Measurements from ENCODE around the gene ACER3.

The ACER3 gene

GRCh38 chr11:76910620-76911414 is 50.1 kb downstream of the ACER3 start:
- Histone ChIP-seq H3K4me2 (ENCODE audit: insufficient read depth, low read length, poor library complexity, severe bottlenecking) (no peak overlapping the region), H2BK120ac (ENCODE audit: low read depth, low read length) (no peak overlapping the region), H3K18ac (ENCODE audit: low read length) (no peak overlapping the region), H2AK5ac (ENCODE audit: low read depth, low read length) (no peak overlapping the region), H2BK12ac (ENCODE audit: low read length) (no peak overlapping the region), H3K23ac (ENCODE audit: low read depth, low read length, poor library complexity) (no peak overlapping the region), H3K9me3 (replicated peaks in 1 of 2; ENCODE audit: control insufficient read depth in 2 of 2, insufficient read depth in 1 of 2, low read depth in 1 of 2, low read length in 2 of 2) (peaks cover 3 to 5% of the 10 kb centered on the region in 2 donors), H3K27me3 (ENCODE audit: control insufficient read depth in 3 of 3, insufficient read depth in 3 of 3, low read depth in 1 of 3, low read length in 3 of 3) (no peaks in the 10 kb centered on the region), H3K4me1 (ENCODE audit: control insufficient read depth in 2 of 2, insufficient read depth in 1 of 2, low read depth in 1 of 2, low read length in 2 of 2) (peaks cover 0 to 7% of the 10 kb centered on the region in 2 donors), H2AFZ (ENCODE audit: low read length) (no peak overlapping the region), H2BK15ac (ENCODE audit: low read length) (no peak overlapping the region), H3K79me1 (ENCODE audit: low read depth, low read length) (no peaks in the 10 kb centered on the region), H3K36me3 (replicated peaks in 1 of 2; ENCODE audit: control insufficient read depth in 2 of 2, insufficient read depth in 2 of 2, low read length in 2 of 2) (no peaks in the 10 kb centered on the region), H4K8ac (ENCODE audit: low read depth, low read length) (no peak overlapping the region), H3K4ac (ENCODE audit: low read length) (no peak overlapping the region), H3K4me3 (ENCODE audit: low read length in 2 of 2) (no peak overlapping the region), H3K9ac (ENCODE audit: low read depth, low read length, poor library complexity) (no peak overlapping the region), H3K27ac (replicated peaks; ENCODE audit: low read length) (no peak overlapping the region), H4K91ac (ENCODE audit: low read depth, low read length, poor library complexity) (no peak overlapping the region), H2BK5ac (ENCODE audit: low read length) (no peak overlapping the region), H3K14ac (ENCODE audit: low read length) (no peak overlapping the region)
- DNase-seq (ENCODE audit: low spot score), result no peak
- WGBS, 2 donors (ENCODE audit: extremely low coverage in 2 of 2, insufficient read length in 2 of 2, insufficient replicate concordance in 1 of 2), result no CpG with 5 or more reads among the region's 9 CpGs

GRCh38 chr11:76911415-76911808 is 50.7 kb downstream of the ACER3 start:
- peaks cover 0 to 7% of the 10 kb centered on the region in 2 donors for H3K4me1 ChIP-seq (ENCODE audit: control insufficient read depth in 2 of 2, insufficient read depth in 1 of 2, low read depth in 1 of 2, low read length in 2 of 2)
- no peak overlapping the region for H3K4ac ChIP-seq (ENCODE audit: low read length)
- no peak overlapping the region for H2BK12ac ChIP-seq (ENCODE audit: low read length)
- H3K4me2 ChIP-seq (ENCODE audit: insufficient read depth, low read length, poor library complexity, severe bottlenecking), result no peak overlapping the region
- no peak for DNase-seq (ENCODE audit: low spot score)
- no peak overlapping the region for H2AK5ac ChIP-seq (ENCODE audit: low read depth, low read length)
- H3K27ac ChIP-seq (replicated peaks; ENCODE audit: low read length), result no peak overlapping the region
- no peak overlapping the region for H3K4me3 ChIP-seq (ENCODE audit: low read length in 2 of 2)
- no peak overlapping the region for H4K8ac ChIP-seq (ENCODE audit: low read depth, low read length)
- no peak overlapping the region for H2AFZ ChIP-seq (ENCODE audit: low read length)
- peaks cover 0 to under 1% of the 10 kb centered on the region in 2 donors for H3K9me3 ChIP-seq (replicated peaks in 1 of 2; ENCODE audit: control insufficient read depth in 2 of 2, insufficient read depth in 1 of 2, low read depth in 1 of 2, low read length in 2 of 2)
- no peak overlapping the region for H2BK15ac ChIP-seq (ENCODE audit: low read length)
- H3K14ac ChIP-seq (ENCODE audit: low read length), result no peak overlapping the region
- no CpG with 5 or more reads among the region's 1 CpG for WGBS, 2 donors (ENCODE audit: extremely low coverage in 2 of 2, insufficient read length in 2 of 2, insufficient replicate concordance in 1 of 2)
- H2BK5ac ChIP-seq (ENCODE audit: low read length), result no peak overlapping the region
- H3K79me1 ChIP-seq (ENCODE audit: low read depth, low read length), result no peaks in the 10 kb centered on the region
- H3K27me3 ChIP-seq (ENCODE audit: control insufficient read depth in 3 of 3, insufficient read depth in 3 of 3, low read depth in 1 of 3, low read length in 3 of 3), result no peaks in the 10 kb centered on the region
- H3K36me3 ChIP-seq (replicated peaks in 1 of 2; ENCODE audit: control insufficient read depth in 2 of 2, insufficient read depth in 2 of 2, low read length in 2 of 2), result no peaks in the 10 kb centered on the region
- H3K18ac ChIP-seq (ENCODE audit: low read length), result no peak overlapping the region
- H2BK120ac ChIP-seq (ENCODE audit: low read depth, low read length), result no peak overlapping the region
- no peak overlapping the region for H3K9ac ChIP-seq (ENCODE audit: low read depth, low read length, poor library complexity)
- no peak overlapping the region for H3K23ac ChIP-seq (ENCODE audit: low read depth, low read length, poor library complexity)
- H4K91ac ChIP-seq (ENCODE audit: low read depth, low read length, poor library complexity), result no peak overlapping the region

- Histone ChIP-seq H3K27ac (replicated peaks; ENCODE audit: low read length) (no peak overlapping the region), H2BK120ac (ENCODE audit: low read depth, low read length) (no peak overlapping the region), H4K8ac (ENCODE audit: low read depth, low read length) (no peak overlapping the region), H2AFZ (ENCODE audit: low read length) (no peak overlapping the region), H3K27me3 (ENCODE audit: control insufficient read depth in 3 of 3, insufficient read depth in 3 of 3, low read depth in 1 of 3, low read length in 3 of 3) (no peaks in the 10 kb centered on the region), H2BK5ac (ENCODE audit: low read length) (no peak overlapping the region), H3K23ac (ENCODE audit: low read depth, low read length, poor library complexity) (no peak overlapping the region), H3K79me1 (ENCODE audit: low read depth, low read length) (peaks cover 2% of the 10 kb centered on the region), H4K91ac (ENCODE audit: low read depth, low read length, poor library complexity) (no peak overlapping the region), H2AK5ac (ENCODE audit: low read depth, low read length) (no peak overlapping the region), H2BK15ac (ENCODE audit: low read length) (no peak overlapping the region), H3K14ac (ENCODE audit: low read length) (no peak overlapping the region), H3K36me3 (replicated peaks in 1 of 2; ENCODE audit: control insufficient read depth in 2 of 2, insufficient read depth in 2 of 2, low read length in 2 of 2) (no peaks in the 10 kb centered on the region), H3K4me1 (ENCODE audit: control insufficient read depth in 2 of 2, insufficient read depth in 1 of 2, low read depth in 1 of 2, low read length in 2 of 2) (no peaks in the 10 kb centered on the region), H3K4me3 (ENCODE audit: low read length in 2 of 2) (no peak overlapping the region), H2BK12ac (ENCODE audit: low read length) (no peak overlapping the region), H3K18ac (ENCODE audit: low read length) (no peak overlapping the region), H3K4ac (ENCODE audit: low read length) (no peak overlapping the region), H3K9ac (ENCODE audit: low read depth, low read length, poor library complexity) (no peak overlapping the region), H3K4me2 (ENCODE audit: insufficient read depth, low read length, poor library complexity, severe bottlenecking) (no peak overlapping the region), H3K9me3 (replicated peaks in 1 of 2; ENCODE audit: control insufficient read depth in 2 of 2, insufficient read depth in 1 of 2, low read depth in 1 of 2, low read length in 2 of 2) (no peaks in the 10 kb centered on the region)
- no peak for DNase-seq (ENCODE audit: low spot score)
- no CpG with 5 or more reads among the region's 1 CpG for WGBS, 2 donors (ENCODE audit: extremely low coverage in 2 of 2, insufficient read length in 2 of 2, insufficient replicate concordance in 1 of 2)
These were observed 56.0 kb downstream of the ACER3 start for GRCh38 chr11:76916712-76917111.

- Histone ChIP-seq H4K8ac (ENCODE audit: low read depth, low read length) (no peak overlapping the region), H3K4me1 (ENCODE audit: control insufficient read depth in 2 of 2, insufficient read depth in 1 of 2, low read depth in 1 of 2, low read length in 2 of 2) (no peaks in the 10 kb centered on the region), H3K36me3 (replicated peaks in 1 of 2; ENCODE audit: control insufficient read depth in 2 of 2, insufficient read depth in 2 of 2, low read length in 2 of 2) (no peaks in the 10 kb centered on the region), H3K4me3 (ENCODE audit: low read length in 2 of 2) (no peak overlapping the region), H3K27ac (replicated peaks; ENCODE audit: low read length) (no peak overlapping the region), H3K27me3 (ENCODE audit: control insufficient read depth in 3 of 3, insufficient read depth in 3 of 3, low read depth in 1 of 3, low read length in 3 of 3) (no peaks in the 10 kb centered on the region), H3K14ac (ENCODE audit: low read length) (no peak overlapping the region), H3K4me2 (ENCODE audit: insufficient read depth, low read length, poor library complexity, severe bottlenecking) (no peak overlapping the region), H3K9ac (ENCODE audit: low read depth, low read length, poor library complexity) (no peak overlapping the region), H3K23ac (ENCODE audit: low read depth, low read length, poor library complexity) (no peak overlapping the region), H3K9me3 (replicated peaks in 1 of 2; ENCODE audit: control insufficient read depth in 2 of 2, insufficient read depth in 1 of 2, low read depth in 1 of 2, low read length in 2 of 2) (no peaks in the 10 kb centered on the region), H2AFZ (ENCODE audit: low read length) (peak overlapping the region; percentile 59), H4K91ac (ENCODE audit: low read depth, low read length, poor library complexity) (no peak overlapping the region), H3K79me1 (ENCODE audit: low read depth, low read length) (peaks cover 2% of the 10 kb centered on the region), H2BK15ac (ENCODE audit: low read length) (no peak overlapping the region), H2AK5ac (ENCODE audit: low read depth, low read length) (no peak overlapping the region), H2BK12ac (ENCODE audit: low read length) (no peak overlapping the region), H3K4ac (ENCODE audit: low read length) (no peak overlapping the region), H3K18ac (ENCODE audit: low read length) (no peak overlapping the region), H2BK5ac (ENCODE audit: low read length) (no peak overlapping the region), H2BK120ac (ENCODE audit: low read depth, low read length) (no peak overlapping the region)
- DNase-seq (ENCODE audit: low spot score), result peak; percentile 18
- WGBS, 2 donors (ENCODE audit: extremely low coverage in 2 of 2, insufficient read length in 2 of 2, insufficient replicate concordance in 1 of 2), result no CpG with 5 or more reads among the region's 3 CpGs
These were observed 58.2 kb downstream of the ACER3 start for GRCh38 chr11:76918941-76919386.
